Uterus (tissue), 2 donors: Measurements from ENCODE around the gene TMEM233.
A peak's percentile ranks its signal among the peaks of the same experiment; 100 is the strongest.

Source experiments
- POLR2A ChIP-seq, 2 donors: fragments of 450-650 bp; IDR thresholded peaks; one replicate each; pipeline ENCODE4 v1.6.1; 2016; ENCODE audit warnings: antibody characterized with exemption in 2 of 2, mild to moderate bottlenecking in 1 of 2, moderate library complexity in 1 of 2
- TF ChIP-seq, protein P1 (sequence below), 4 experiments: fragments of 200-600 bp in 2 of 4; fragments of 450-650 bp in 2 of 4; sonication (generic) in 2 of 4; IDR thresholded peaks; one replicate each; pipeline ENCODE4 v1.5.1; 2016 to 2019; ENCODE audit warnings: antibody characterized with exemption in 4 of 4, mild to moderate bottlenecking in 2 of 4, moderate library complexity in 1 of 4

DNA sequence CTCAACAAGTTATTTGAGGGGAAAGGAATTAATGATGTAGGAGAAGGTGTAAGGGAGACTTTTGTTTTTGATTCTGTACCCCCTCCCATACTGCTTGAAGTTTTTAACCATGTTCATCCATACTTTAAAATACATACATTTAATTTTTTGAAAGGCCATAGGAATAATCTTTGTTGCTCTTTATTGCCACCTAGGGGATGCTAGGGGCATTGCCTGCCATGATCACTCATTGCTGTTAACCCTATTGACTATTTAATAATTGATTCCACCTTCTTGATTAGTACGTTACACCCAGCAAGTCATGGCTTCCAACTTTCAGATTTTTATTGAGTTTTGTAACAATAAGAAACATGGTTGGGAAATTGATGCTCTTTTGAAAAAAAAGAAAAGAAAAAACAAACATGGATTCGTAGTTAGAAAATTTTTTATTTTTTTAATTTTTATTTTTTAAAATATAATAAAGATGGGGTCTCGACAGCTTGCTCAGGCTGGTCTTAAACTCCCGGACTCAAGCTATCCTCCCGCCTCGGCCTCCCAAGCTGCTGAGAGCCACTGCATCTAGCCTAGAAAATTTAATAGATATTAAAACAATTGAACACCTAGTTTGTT is 65.8 kb downstream of the TMEM233 start:
- TF ChIP-seq, protein P1, sequence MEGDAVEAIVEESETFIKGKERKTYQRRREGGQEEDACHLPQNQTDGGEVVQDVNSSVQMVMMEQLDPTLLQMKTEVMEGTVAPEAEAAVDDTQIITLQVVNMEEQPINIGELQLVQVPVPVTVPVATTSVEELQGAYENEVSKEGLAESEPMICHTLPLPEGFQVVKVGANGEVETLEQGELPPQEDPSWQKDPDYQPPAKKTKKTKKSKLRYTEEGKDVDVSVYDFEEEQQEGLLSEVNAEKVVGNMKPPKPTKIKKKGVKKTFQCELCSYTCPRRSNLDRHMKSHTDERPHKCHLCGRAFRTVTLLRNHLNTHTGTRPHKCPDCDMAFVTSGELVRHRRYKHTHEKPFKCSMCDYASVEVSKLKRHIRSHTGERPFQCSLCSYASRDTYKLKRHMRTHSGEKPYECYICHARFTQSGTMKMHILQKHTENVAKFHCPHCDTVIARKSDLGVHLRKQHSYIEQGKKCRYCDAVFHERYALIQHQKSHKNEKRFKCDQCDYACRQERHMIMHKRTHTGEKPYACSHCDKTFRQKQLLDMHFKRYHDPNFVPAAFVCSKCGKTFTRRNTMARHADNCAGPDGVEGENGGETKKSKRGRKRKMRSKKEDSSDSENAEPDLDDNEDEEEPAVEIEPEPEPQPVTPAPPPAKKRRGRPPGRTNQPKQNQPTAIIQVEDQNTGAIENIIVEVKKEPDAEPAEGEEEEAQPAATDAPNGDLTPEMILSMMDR (IDR thresholded peaks at IDR 0.05) = peak; percentile 54 to 77 (median 62)
- no peak for TF ChIP-seq POLR2A (IDR thresholded peaks at IDR 0.05)
